Liver (tissue), 9 donors: Measurements from ENCODE around the gene AQP6. TPM values are rescaled to one million over a fixed set of nuclear protein-coding genes. Genes with fewer than 3 reads are reported as not detected.

ENCODE experiments used
- DNase-seq: peaks from one replicate; pipeline ENCODE4 v3.0.0-alpha.2; 2017; ENCODE audit warnings: low spot score
- H3K27ac ChIP-seq, 2 donors: one replicate each; pipeline ENCODE4 v1.7.0; 2013; ENCODE audit warnings: inconsistent platforms in 2 of 2, low read length in 2 of 2, control low read depth in 1 of 2, low read depth in 1 of 2, mild to moderate bottlenecking in 1 of 2
- H3K27me3 ChIP-seq, 4 donors: one replicate each; pipeline versions ENCODE4 v1.6.1 to v1.7.0; 2013; ENCODE audit warnings: low read length in 3 of 4, inconsistent platforms in 1 of 4, mild to moderate bottlenecking in 1 of 4, moderate library complexity in 1 of 4; ENCODE audit not compliant: control insufficient read depth in 4 of 4, insufficient read depth in 4 of 4
- H3K36me3 ChIP-seq, 4 donors: one replicate each; pipeline versions ENCODE4 v1.6.1 to v1.7.0; 2013; ENCODE audit warnings: low read length in 3 of 4, mild to moderate bottlenecking in 3 of 4, low read depth in 1 of 4, moderate library complexity in 1 of 4; ENCODE audit not compliant: control insufficient read depth in 4 of 4, insufficient read depth in 3 of 4
- H3K4me1 ChIP-seq, 4 donors: one replicate each; pipeline versions ENCODE4 v1.6.1 to v1.7.0; 2013; ENCODE audit warnings: low read length in 3 of 4, mild to moderate bottlenecking in 3 of 4, moderate library complexity in 1 of 4; ENCODE audit not compliant: control insufficient read depth in 4 of 4, insufficient read depth in 4 of 4
- H3K4me3 ChIP-seq, 3 donors: one replicate each; pipeline versions ENCODE4 v1.6.1 to v1.7.0; 2013; ENCODE audit warnings: low read length in 3 of 3, control low read depth in 1 of 3, low read depth in 1 of 3, mild to moderate bottlenecking in 1 of 3
- H3K9ac ChIP-seq, 2 donors: one replicate each; pipeline ENCODE4 v1.7.0; 2013; ENCODE audit warnings: low read length in 2 of 2, mild to moderate bottlenecking in 2 of 2, moderate library complexity in 2 of 2, control low read depth in 1 of 2, low read depth in 1 of 2
- H3K9me3 ChIP-seq, 4 donors: one replicate each; pipeline versions ENCODE4 v1.6.1 to v1.7.0; 2013; ENCODE audit warnings: low read length in 3 of 4; ENCODE audit not compliant: control insufficient read depth in 4 of 4
- EGR1 ChIP-seq, 2 donors: IDR thresholded peaks; 2 replicates each; pipeline ENCODE4 v1.6.1; 2016 to 2018; ENCODE audit warnings: antibody characterized with exemption in 2 of 2, low read depth in 2 of 2
- FOXA2 ChIP-seq: IDR thresholded peaks from 2 replicates; pipeline ENCODE4 v1.6.1; 2016; ENCODE audit warnings: antibody characterized with exemption
- GABPA ChIP-seq, 2 donors: IDR thresholded peaks in 1 of 2; conservative IDR thresholded peaks in 1 of 2; 2 replicates each; pipeline ENCODE4 v1.6.1; 2016; ENCODE audit warnings: antibody characterized with exemption in 2 of 2, mild to moderate bottlenecking in 1 of 2, moderate library complexity in 1 of 2
- JUND ChIP-seq, 2 donors: IDR thresholded peaks; 2 replicates each; pipeline ENCODE4 v1.6.1; 2016; ENCODE audit warnings: antibody characterized with exemption in 2 of 2
- MAX ChIP-seq: IDR thresholded peaks from 2 replicates; pipeline ENCODE4 v1.6.1; 2016; ENCODE audit warnings: antibody characterized with exemption
- NR2F2 ChIP-seq: IDR thresholded peaks from 2 replicates; pipeline ENCODE4 v1.6.1; 2016; ENCODE audit warnings: antibody characterized with exemption
- RAD21 ChIP-seq, 2 donors: IDR thresholded peaks; 2 replicates each; pipeline ENCODE4 v1.6.1; 2016; ENCODE audit warnings: antibody characterized with exemption in 2 of 2, mild to moderate bottlenecking in 2 of 2
- REST ChIP-seq: IDR thresholded peaks from 2 replicates; pipeline ENCODE4 v1.6.1; 2016; ENCODE audit warnings: antibody characterized with exemption, mild to moderate bottlenecking
- RXRA ChIP-seq, 2 donors: IDR thresholded peaks; 2 replicates each; pipeline ENCODE4 v1.6.1; 2017 to 2018; ENCODE audit warnings: antibody characterized with exemption in 2 of 2, mild to moderate bottlenecking in 1 of 2
- SP1 ChIP-seq: IDR thresholded peaks from 2 replicates; pipeline ENCODE4 v1.6.1; 2018; ENCODE audit warnings: antibody characterized with exemption, mild to moderate bottlenecking
- TAF1 ChIP-seq: conservative IDR thresholded peaks from 2 replicates; pipeline ENCODE4 v1.6.1; 2016; ENCODE audit warnings: antibody characterized with exemption, mild to moderate bottlenecking
- WGBS: extraction: QIAGEN DNeasy Blood & Tissue Kit; methylation state at CpG from one replicate; pipeline ENCODE4 v1.1.7; 2013; 5-methylcytosine and 5-hydroxymethylcytosine counted together
- polyA plus RNA-seq, 2 donors: library from polyadenylated mRNA; stranded (reverse) in 1 of 2; unstranded in 1 of 2; fragments of 200-250 nt in 1 of 2; fragments of >200 nt in 1 of 2; fragmentation: Nextera tagmentation in 1 of 2; extraction: Ambion mirVana in 1 of 2; gene quantifications; one replicate each; pipeline versions ENCODE4 v1.2.1 to v1.2.3, GENCODE V29; 2013 to 2015
- total RNA-seq, 2 donors: library from RNA; depleted of rRNA; stranded (reverse); fragments of >200 nt; gene quantifications; one replicate each; pipeline ENCODE4 v1.2.3, GENCODE V29; 2014
- donor health status: healthy.
- donor health status: healthy.
- donor health status: healthy.
- donor health status: healthy.
- donor health status: healthy.

AQP6 gene
- total and polyA plus RNA-seq, 4 donors, result 0.05 to 0.11 TPM; not detected in 2

- no peak for DNase-seq
- peaks cover 0 to 9% (median 4%) of the 10 kb centered on the region in 4 donors for H3K4me1 ChIP-seq
- no peaks in the 10 kb centered on the region for H3K9me3 ChIP-seq
- no peaks in the 10 kb centered on the region for H3K36me3 ChIP-seq
- no peaks in the 10 kb centered on the region for H3K27me3 ChIP-seq
- H3K9ac ChIP-seq, result no peak overlapping the region
- WGBS, result 88% methylated on average over 13 of the region's 13 CpGs
- H3K27ac ChIP-seq, result no peak overlapping the region
- no peak overlapping the region for H3K4me3 ChIP-seq
- TF ChIP-seq JUND (IDR thresholded peaks at IDR 0.05) (no peak), FOXA2 (no peak)
These were observed 23.6 kb upstream of the AQP6 start for GRCh38 chr12:49948866-49949845.

- Histone ChIP-seq H3K9ac (no peak overlapping the region), H3K4me1 (peaks cover 0 to 9% (median 4%) of the 10 kb centered on the region in 4 donors), H3K27me3 (peaks cover 0 to under 1% (median 0%) of the 10 kb centered on the region in 4 donors), H3K9me3 (no peaks in the 10 kb centered on the region), H3K36me3 (no peaks in the 10 kb centered on the region), H3K27ac (no peak overlapping the region), H3K4me3 (no peak overlapping the region)
- TF ChIP-seq MAX (no peak), EGR1 (IDR thresholded peaks at IDR 0.05; ENCODE audit: low read depth in 2 of 2) (no peak), NR2F2 (no peak), RXRA (IDR thresholded peaks at IDR 0.05) (no peak), TAF1 (no peak), RAD21 (IDR thresholded peaks at IDR 0.05) (no peak), REST (no peak), SP1 (no peak), GABPA (IDR thresholded peaks at IDR 0.05 in 1 of 2, conservative IDR thresholded peaks at IDR 0.05 in 1 of 2) (no peak)
- no peak for DNase-seq
- WGBS, result 92% methylated on average over 3 of the region's 3 CpGs
These were observed 22.9 kb upstream of the AQP6 start for GRCh38 chr12:49949866-49950265.
